NCI-H460 (cell line): ENCODE measurements around the gene INTS14. TPM values are rescaled to one million over a fixed set of nuclear protein-coding genes. Genes with fewer than 3 reads are reported as not detected.
A peak's percentile ranks its signal among the peaks of the same experiment; 100 is the strongest.

Experiments
- DNase-seq: peaks from one replicate; pipeline ENCODE4 v3.0.0-alpha.2; 2016; ENCODE audit warnings: low read depth; ENCODE audit errors: extremely low read depth
- polyA plus RNA-seq: library from polyadenylated mRNA; depleted of rRNA; stranded (reverse); fragments of >200 nt; gene quantifications from 2 replicates; pipeline ENCODE4 v1.2.3, GENCODE V29; 2014; cell fraction: nucleus; rRNA removed
- total RNA-seq: library from RNA; depleted of rRNA; stranded (reverse); fragments of >200 nt; shearing (Covaris generic); gene quantifications from 2 replicates; pipeline ENCODE4 v1.2.3, GENCODE V29; 2014; rRNA removed

INTS14 gene
- 52.7 and 60.3 TPM in 2 replicates for total RNA-seq
- 56.8 and 90.2 TPM in 2 replicates for polyA plus RNA-seq

DNA sequence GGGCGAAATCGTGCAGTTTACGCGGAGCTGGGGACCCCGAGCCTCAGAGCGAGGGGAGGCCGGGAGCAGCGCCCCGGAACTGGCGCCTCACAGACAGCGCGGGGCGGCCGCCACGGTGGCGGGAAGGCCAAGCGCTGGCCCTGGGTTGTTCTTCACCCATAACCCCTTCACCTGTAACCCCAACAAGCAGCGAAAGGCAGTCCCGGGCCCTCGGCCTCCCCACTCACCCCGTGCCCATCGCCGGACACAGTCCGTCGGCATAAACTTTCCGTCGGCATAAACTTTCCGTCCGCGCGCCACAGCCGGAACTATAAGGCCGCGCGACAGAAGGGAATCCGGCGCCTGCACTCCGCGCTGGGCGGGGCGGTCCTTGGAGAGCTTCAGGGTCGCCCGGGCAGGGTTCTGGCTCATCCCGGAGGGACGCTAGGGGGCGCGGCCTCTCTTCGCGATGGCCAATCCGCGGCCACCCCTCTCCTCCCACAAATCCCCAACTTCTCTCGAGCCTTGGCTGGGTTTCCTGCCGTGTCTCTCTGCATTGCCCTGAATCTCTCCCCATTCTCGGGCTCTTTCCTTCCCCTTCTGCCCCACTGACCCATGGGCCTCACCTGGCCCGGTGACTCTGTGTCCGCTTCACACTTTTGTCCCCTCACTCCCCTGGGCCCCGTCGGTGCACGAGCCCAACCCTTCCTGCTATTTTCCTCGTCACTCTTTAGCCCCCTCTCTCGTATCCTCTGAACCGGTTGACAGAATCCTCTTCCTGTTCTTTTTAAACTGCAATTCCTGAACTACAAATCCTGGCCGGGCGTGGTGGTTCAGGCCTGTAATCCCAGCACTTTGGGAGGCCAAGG is at the start of gene INTS14:
Gene INTS14, minus strand, starts transcription at position 261 of the 848 bp plus-strand sequence. CDS start 3,751 bp downstream, outside the sequence.
- peak; percentile 93 for DNase-seq

DNA sequence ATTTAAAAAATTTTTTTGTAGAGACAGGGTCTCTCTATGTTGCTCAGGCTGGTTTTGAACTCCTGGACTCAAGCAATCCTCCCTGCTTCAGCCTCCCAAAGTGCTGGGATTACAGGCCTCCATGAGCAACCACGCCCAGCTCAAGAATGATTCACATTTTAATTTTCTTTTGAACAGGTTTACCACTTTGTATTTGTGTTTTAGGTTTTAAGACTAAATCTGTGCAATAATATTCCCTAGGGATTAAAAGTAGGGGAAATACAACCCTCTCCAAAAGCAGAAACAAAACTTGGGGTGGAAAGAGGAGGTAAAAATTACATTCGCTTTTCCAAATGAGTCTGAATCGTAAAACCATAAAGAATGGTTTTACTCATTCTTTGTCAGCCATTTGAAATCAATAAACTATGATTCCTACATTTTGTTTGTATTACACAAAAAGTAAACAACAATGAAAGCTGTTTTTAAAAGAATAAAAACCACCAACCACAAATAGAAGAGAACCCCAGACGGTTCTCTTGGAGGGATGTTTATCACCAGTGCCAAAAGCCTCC is 48.6 kb upstream of the INTS14 start:
- no peak for DNase-seq

DNA sequence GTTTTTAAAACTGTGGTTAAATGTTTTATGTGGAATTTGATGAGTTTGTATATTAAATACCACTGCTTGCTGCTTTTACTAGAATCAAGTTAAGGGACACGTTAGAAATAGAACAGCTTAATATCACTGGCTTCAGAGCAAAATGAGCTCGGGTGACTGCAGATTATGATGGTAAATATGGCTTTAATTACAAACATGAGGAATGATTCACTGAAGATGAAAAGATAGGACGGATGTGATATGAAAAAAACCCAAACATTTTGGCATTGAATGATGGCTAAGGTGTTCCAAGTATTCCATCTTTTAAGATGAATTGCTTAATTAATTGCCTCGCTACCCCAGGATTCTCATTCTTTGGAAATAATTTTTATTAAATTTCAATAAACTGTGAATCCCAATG is 44.5 kb upstream of the INTS14 start:
- no peak for DNase-seq

DNA sequence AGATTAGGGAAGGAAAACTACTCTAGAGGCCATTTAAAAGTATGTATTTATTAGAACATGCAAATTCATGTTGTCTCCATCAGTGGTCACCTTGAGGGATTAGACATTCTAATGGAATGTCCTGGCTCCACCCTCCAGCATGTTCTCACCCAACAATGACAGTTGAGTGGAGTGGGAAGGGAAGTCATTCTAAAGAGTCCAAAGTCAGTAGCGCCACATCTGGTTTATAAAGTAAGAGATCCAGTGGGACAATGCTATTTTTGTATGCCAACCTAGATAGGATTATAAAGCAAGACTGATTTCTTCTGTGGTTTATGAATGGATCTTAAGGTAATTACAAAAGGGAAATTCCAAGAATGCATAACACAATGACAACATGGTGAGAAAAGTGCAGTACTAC is 44.1 kb upstream of the INTS14 start:
- no peak for DNase-seq

DNA sequence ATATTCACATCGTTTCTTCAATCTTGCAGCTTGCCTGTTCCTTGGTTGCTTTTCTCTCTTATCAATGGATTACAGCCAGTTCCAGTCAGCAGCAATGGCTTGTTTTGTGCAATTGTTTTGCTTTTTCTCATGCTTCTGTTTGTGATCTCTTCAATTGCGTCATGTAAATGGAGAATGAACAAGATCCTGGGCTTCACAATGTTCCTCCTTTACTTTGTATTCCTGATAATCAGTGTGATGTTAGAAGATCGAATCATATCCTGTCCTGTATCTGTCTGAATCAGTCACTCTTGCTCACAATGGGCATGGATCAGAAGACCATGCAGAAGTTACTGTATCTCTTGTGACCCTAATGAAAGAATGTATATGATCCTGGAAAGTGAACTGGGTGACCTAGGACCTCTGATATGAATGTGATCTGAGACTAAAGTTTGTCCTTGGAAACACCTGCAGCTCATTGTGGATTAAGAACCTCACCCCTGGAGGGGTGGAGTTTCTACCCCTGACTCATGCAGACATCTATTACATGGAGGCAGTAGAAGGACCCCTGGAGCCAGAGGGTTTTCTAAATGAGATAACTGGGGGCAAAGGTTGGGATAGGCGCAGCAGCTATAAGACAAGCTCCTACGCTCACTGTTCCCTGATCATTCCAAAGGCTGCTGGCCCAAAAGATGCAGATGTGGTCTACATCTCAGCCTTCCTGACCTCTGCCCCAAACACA is 43.0 kb upstream of the INTS14 start:
- DNase-seq = no peak

DNA sequence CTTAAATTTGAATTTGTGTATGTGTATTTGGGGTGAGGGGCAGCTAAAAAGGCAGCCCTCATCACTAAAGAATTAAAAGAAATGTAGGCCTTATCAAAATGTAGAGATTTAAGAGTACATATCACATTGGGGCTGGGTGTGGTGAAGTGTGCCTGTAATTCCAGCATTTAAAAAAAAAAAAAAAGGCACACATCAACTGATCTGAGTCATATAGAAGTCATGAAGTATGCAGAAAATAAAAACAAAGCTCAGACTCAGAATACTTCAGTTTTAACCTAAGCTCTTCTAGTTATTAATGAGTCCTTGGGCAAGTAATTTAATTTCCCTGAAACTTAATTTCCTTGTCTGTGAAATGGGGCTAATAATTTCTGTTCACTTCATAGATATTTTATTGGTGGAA is 42.4 kb upstream of the INTS14 start:
- no peak for DNase-seq

DNA sequence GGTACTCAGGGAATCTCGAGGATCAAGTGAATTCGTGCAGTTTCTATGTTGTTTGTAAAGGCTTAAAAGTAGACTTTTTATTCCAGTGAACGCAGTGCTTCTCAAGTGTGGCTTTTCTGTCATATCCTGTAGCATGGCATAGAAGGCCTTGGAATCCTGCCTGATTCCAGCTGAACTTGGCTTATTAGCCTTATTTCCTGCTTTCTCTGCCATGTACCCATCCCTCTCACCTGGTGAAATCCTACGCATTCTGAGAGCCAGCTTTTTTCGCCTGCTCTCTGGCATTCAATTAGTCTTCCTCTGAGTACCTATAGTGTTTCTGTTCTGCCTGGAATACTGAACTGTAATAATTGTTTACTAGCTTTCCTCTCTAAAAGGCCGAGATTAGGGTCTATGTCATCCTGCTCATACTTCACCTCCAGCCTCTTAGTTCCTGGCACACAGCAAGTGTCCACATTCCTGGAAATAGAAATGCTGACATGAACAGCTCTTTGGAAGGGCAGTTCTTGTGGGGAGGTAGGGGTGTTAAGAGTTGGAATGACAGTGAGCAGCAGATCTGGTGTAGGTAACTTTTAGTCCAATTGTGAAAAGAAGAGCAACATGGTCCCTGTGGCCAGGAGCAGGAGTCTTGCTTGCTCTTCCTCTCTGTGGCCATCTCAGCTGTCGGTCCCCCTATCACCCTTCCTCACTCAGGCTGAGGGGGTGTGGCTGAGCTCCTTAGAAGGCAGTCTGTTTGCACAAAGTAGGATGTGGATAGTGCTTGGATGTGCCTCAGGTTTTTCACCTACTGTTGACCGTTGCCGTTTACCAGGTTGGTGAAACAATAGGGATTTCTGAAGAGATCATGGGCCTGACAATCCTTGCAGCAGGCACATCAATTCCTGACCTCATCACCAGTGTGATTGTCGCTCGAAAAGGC is 41.2 kb upstream of the INTS14 start:
- DNase-seq = no peak

DNA sequence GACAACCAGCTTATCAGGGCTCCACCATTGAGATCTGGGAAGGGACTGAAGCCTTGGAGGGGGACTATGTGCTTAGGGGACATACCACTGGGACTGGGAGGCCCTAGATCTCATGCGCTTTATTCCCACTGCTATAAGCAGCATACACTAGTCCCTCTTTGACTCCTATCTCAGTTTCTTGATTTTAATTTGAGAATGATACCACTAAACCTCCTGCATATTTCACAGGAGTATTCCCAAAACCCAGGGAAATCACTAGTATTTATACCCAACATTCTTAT is 40.1 kb upstream of the INTS14 start:
- no peak for DNase-seq

DNA sequence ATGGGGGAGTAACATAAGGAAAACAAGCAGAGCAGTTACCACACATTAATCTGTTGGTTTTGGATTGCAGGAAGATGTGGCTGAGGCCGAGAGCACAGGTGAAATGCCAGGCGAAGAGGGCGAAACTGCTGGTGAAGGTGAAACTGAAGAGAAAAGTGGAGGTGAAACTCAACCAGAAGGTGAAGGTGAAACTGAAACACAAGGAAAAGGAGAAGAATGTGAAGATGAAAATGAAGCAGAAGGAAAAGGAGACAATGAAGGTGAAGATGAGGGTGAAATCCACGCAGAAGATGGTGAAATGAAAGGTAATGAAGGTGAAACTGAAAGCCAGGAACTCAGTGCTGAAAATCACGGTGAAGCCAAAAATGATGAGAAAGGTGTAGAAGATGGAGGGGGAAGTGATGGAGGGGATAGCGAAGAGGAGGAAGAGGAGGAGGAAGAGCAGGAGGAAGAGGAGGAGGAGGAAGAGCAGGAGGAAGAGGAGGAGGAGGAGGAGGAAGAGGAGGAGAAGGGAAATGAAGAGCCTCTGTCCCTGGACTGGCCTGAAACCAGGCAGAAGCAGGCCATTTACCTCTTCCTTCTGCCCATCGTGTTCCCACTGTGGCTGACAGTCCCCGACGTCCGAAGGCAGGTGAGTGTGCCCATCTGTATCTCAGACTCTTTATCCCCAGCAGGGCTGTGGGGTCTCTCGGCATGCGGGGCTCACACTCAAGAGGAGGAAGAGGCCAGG is 39.5 kb upstream of the INTS14 start:
- DNase-seq = no peak

DNA sequence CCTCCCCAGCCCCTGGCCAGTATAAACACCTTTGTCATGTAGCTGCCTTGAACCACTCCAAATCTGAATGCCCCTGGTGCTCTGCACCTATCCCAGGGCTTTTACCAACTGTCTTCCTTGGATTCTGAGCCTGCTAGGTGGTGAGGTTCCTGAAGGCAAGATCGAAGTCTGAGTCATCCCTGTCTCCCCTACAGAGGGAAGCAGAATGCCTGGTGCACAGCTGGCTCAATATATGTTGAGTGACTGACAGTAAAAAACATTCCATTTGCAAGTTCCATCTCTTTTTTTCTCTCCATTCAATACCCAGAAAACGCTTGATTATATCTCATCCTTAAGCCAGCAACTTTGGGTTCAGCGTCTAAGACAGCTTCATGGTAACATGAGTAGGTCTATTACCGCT is 35.6 kb upstream of the INTS14 start:
- DNase-seq = no peak

DNA sequence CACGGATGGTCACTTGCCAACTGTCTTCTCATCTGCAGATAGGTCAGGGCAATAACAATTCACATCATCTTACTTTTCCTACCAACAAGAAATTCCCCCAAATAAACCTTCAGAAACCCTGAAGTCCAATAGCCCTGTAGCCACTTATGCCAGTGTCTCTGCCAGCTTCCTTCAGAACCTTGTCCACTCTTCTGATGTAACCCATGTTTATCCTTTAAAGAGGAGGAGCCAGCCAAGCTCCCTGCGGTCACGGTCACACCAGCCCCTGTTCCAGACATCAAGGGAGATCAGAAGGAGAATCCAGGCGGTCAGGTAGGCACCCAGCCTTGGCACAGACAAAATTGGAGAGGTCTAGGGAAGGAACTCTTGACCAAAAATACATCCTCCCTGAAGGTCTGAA is 34.5 kb upstream of the INTS14 start:
- no peak for DNase-seq

DNA sequence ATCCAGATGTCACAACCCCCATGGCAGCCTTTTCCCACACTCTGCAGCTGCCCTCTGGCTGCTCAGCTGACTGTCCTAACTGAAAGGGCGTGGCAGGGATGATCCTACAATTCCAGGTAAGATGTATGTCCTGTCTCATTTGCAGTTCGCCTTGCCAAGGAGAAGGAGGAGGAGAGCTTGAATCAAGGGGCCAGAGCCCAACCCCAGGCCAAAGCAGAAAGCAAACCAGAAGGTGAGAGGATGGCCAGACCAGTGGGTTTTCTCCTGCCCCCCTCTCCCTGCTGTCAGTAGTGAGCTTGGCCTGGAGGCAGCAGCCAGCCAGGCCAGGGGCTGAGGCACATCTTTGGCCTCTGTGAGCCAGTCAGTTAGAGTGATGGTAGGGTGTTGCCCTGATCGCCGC is 33.4 kb upstream of the INTS14 start:
- DNase-seq = no peak

DNA sequence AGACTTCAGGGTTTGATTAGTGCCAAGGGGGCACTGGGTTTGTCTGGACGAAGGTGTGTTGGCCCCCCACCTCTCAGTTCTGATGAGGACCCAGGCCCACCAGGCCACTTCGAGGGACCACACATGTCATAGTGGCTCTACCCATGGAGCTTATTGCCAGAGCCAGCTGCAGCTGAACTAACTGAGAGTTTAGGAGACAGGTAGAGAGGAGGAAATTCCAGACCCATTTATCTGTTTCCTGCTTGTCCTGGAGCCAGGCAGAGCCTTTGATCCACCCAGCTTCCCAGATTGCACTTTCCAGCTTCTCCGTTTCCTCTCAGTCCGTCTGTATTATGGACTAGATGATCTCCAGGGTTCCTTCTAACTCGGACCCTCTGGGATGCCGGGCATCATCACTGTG is 31.7 kb upstream of the INTS14 start:
- DNase-seq = no peak

DNA sequence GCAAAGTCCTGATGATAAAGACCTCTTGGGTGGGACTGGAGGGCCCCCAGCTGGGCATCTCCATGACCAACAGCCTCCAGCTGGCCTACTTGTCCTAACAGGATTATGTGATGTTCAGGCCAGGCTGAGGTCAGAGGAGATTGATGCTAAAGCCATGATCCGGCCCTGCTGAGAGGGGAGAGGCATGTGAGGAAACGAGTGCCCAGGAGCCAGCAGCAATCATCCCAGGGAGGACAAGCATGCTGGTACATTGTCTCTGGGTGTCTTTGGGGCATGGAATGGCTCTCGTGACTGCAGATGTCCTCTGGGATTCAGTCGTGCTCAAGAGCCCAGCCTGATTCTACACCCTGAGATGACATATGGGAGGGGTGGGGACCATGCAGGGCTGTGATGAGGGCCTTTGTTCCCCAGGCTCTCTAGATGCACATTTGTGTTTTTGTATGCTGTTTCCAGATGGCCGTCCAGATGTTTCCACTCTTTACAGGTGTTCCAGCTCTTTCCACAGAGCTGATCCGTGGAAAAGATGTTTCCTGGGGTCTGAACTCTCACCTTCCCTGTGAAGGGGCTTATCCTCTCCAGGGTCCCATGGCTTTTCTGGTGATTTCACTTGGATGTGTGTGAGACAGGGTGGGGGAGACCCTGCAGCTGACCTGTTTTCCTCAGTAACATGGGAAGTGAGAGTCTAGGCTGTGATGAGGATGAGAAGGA is 31.0 kb upstream of the INTS14 start:
- no peak for DNase-seq

DNA sequence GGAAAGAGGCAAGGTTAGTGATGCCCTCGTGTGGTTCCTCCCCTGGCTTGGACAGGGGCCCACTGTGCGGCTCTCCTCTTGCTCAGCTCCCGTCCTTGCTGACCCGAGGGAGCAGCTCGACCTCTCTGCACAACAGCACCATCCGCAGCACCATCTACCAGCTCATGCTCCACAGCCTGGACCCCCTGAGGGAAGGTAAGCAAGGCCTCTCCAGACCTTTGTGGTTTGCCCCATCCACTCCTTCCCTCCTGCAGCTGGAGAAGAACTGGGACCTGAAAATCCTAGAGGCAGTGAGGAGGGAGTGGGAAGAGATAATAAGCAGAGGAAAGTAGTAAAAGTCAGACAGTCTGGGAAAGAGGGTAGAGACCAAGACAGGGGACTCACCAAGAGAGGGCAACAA is 28.6 kb upstream of the INTS14 start:
- no peak for DNase-seq

DNA sequence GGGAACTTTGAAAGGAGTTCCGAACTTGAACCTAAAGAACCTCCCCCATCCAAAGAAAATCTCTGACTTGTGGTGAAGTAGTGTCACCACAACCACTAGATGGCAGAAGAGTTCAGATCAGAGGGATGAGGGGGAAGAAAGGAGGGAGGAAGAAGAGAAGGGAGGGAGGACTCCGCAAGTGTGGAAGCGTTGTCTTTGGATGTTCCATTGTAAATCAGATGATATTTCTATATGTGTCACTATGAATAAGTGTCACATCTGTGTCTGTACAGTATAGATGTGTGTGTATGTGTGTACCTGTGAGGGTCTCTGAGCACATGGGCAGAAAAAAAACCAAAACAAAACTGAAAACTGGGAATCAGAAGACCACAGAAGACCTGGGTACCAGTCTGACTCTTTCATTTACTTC is 27.8 kb upstream of the INTS14 start:
- peak; percentile 80 for DNase-seq

DNA sequence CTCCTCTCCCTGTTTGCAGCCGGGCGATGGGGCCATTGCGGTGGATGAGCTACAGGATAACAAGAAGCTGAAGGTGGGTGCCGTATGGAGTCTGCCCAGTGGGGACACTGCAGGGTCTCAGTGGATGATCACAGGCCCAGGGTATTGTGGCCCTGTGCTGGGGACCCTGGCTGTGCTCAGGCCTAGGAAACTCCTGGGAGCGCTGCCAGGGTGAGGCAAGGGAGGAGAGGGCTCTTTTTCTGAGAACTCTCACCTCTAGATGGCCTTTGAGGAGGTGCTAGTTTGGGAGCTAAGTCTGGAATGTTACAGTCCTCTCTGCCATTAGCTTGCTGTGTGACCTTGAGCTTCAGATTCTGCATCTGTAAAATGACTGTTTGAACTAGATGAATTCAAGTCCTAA is 27.2 kb upstream of the INTS14 start:
- no peak for DNase-seq

DNA sequence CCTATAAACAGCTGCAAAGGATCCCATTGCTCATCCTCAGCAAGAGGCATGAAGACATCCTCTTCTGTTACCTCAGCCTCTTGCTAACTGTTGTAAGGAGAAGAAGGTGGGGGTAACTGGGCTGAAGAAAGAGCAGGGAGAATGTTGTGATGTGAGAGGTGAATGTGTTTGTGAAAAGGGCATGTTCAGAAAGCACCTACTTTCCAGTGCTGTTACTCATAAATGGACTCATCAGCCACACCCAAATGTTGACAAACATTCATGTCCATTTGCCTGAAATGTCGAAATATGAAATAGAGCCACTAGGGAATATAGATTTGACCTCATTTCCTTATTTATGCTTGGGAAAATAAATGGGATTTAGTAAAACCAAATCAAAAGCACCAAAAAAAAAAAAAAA is 23.4 kb upstream of the INTS14 start:
- peak; percentile 38 for DNase-seq

DNA sequence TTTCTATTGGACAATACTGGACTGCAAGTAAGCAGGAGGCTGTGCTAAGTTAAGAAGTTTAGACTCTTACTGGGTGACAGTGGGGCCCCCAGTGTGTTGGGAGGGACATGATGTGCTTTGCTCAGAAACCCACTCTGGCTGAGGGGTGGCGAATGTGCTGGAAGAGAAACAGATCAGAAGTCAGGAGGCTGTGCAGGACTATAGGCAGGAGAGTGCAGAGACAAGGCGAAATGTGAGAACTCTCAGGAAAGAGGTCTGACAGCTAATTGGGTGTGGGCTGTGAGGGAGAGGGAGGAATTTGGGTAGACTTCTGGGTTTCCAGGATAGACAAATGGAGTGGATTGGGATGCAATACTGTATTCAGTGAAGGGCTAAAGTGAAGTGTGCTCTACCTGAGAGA is 22.8 kb upstream of the INTS14 start:
- no peak for DNase-seq
